Adrenal gland (tissue), 5 donors: ENCODE data around the gene TENT4B.

Experiments
- CTCF ChIP-seq, 6 experiments: fragments of 450-650 bp in 4 of 6; fragments of 200-600 bp in 2 of 6; sonication (generic) in 1 of 6; IDR thresholded peaks; 1 replicate in 5 of 6; 2 replicates in 1 of 6; pipeline versions ENCODE4 v1.5.1 to v1.8.0; 2016 to 2021; ENCODE audit warnings: antibody characterized with exemption in 6 of 6, mild to moderate bottlenecking in 2 of 6, moderate library complexity in 1 of 6
- POLR2A ChIP-seq, 2 donors: fragments of 450-650 bp; IDR thresholded peaks; one replicate each; pipeline ENCODE4 v1.6.1; 2017; ENCODE audit warnings: antibody characterized with exemption in 2 of 2, mild to moderate bottlenecking in 2 of 2, moderate library complexity in 1 of 2
- donor health status: DM: no; HTN: no; CAD: no.

GRCh38 chr16:50208460-50208931, 55.4 kb downstream of the TENT4B start:
- TF ChIP-seq CTCF (IDR thresholded peaks at IDR 0.05) (no peak), POLR2A (IDR thresholded peaks at IDR 0.05) (no peak)
